GM23338 (cell line): Measurements from ENCODE around the gene GPATCH4. TPM values are rescaled to one million over a fixed set of nuclear protein-coding genes. Genes with fewer than 3 reads are reported as not detected.

ENCODE experiments used
- CREB1 ChIP-seq: fragments of 250-450 bp; sonication (Bioruptor Pico); IDR thresholded peaks from 2 replicates; pipeline ENCODE4 v1.5.0; 2020; ENCODE audit warnings: low read depth, mild to moderate bottlenecking, moderate library complexity
- CTCF ChIP-seq, 2 experiments: fragments of 200-600 bp in 1 of 2; sonication (generic) in 1 of 2; conservative IDR thresholded peaks; 2 replicates each; pipeline versions ENCODE4 v1.5.1 to v1.6.1; 2016 to 2017; ENCODE audit warnings: antibody characterized with exemption in 2 of 2, low read depth in 2 of 2, mild to moderate bottlenecking in 2 of 2, moderate library complexity in 1 of 2
- EZH2 ChIP-seq: fragments of 200-600 bp; sonication (generic); IDR thresholded peaks from one replicate; pipeline ENCODE4 v1.8.0; 2017; ENCODE audit warnings: antibody characterized with exemption, mild to moderate bottlenecking, low read depth; ENCODE audit not compliant: unreplicated experiment
- EZH2phosphoT487 ChIP-seq: fragments of 200-600 bp; sonication (generic); IDR thresholded peaks from one replicate; pipeline ENCODE4 v1.8.1; 2018; ENCODE audit warnings: antibody characterized with exemption; ENCODE audit not compliant: unreplicated experiment
- JUNB ChIP-seq: IDR thresholded peaks from one replicate; pipeline ENCODE4 v1.6.1; 2016; ENCODE audit warnings: antibody characterized with exemption; ENCODE audit not compliant: unreplicated experiment
- NANOG ChIP-seq: IDR thresholded peaks from 2 replicates; pipeline ENCODE4 v1.6.1; 2016; ENCODE audit warnings: antibody characterized with exemption, borderline replicate concordance
- STAT1 ChIP-seq: IDR thresholded peaks from one replicate; pipeline ENCODE4 v1.6.1; 2016; ENCODE audit warnings: antibody characterized with exemption; ENCODE audit not compliant: unreplicated experiment
- ZNF462 ChIP-seq: fragments of 250-450 bp; sonication (Bioruptor Pico); IDR thresholded peaks from 2 replicates; pipeline ENCODE4 v1.5.0; 2020; ENCODE audit warnings: mild to moderate bottlenecking, moderate library complexity
- polyA plus RNA-seq: library from polyadenylated mRNA; unstranded; fragments of >200 nt; fragmentation: Nextera tagmentation; extraction: Ambion mirVana; gene quantifications from 2 replicates; pipeline ENCODE4 v1.2.1, GENCODE V29; 2016
- total RNA-seq: library from RNA; depleted of rRNA; stranded (reverse); fragments of >200 nt; shearing (Covaris generic); gene quantifications from 2 replicates; pipeline ENCODE4 v1.2.3, GENCODE V29; 2014
- TF ChIP-seq, protein P1 (sequence below): IDR thresholded peaks from one replicate; pipeline ENCODE4 v1.6.1; 2018; ENCODE audit warnings: antibody characterized with exemption; ENCODE audit not compliant: unreplicated experiment
- TF ChIP-seq, protein P2 (sequence below): IDR thresholded peaks from 2 replicates; pipeline ENCODE4 v1.6.1; 2016; ENCODE audit warnings: antibody characterized with exemption

The GPATCH4 gene
- total and polyA plus RNA-seq, 2 experiments from 2014 or later: 58.9 to 187 TPM

DNA sequence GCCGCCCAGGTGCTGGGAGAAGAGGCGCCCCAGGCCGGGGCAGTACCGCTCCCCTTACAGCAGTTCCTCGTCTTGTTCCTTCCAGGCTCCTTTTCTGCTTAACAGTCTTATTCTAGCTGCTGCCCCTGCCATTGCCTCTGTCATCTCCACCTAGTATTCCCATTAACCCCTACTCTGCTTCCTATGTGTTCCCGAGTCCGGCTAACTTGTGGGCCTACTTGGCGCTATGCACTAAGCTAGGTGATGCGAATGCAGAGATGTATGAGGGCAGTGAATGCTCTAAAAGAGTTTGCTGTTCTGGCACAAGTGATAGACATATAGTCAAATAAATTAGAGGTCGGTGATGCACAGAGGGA, 28.6 kb downstream of the GPATCH4 start (continued):
- TF ChIP-seq ZNF462 (CRISPR knock-in tag): no peak
- TF ChIP-seq CREB1: no peak
- no peak for TF ChIP-seq NANOG
- TF ChIP-seq STAT1: no peak
- TF ChIP-seq, protein P1, sequence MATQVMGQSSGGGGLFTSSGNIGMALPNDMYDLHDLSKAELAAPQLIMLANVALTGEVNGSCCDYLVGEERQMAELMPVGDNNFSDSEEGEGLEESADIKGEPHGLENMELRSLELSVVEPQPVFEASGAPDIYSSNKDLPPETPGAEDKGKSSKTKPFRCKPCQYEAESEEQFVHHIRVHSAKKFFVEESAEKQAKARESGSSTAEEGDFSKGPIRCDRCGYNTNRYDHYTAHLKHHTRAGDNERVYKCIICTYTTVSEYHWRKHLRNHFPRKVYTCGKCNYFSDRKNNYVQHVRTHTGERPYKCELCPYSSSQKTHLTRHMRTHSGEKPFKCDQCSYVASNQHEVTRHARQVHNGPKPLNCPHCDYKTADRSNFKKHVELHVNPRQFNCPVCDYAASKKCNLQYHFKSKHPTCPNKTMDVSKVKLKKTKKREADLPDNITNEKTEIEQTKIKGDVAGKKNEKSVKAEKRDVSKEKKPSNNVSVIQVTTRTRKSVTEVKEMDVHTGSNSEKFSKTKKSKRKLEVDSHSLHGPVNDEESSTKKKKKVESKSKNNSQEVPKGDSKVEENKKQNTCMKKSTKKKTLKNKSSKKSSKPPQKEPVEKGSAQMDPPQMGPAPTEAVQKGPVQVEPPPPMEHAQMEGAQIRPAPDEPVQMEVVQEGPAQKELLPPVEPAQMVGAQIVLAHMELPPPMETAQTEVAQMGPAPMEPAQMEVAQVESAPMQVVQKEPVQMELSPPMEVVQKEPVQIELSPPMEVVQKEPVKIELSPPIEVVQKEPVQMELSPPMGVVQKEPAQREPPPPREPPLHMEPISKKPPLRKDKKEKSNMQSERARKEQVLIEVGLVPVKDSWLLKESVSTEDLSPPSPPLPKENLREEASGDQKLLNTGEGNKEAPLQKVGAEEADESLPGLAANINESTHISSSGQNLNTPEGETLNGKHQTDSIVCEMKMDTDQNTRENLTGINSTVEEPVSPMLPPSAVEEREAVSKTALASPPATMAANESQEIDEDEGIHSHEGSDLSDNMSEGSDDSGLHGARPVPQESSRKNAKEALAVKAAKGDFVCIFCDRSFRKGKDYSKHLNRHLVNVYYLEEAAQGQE: no peak
- no peak for TF ChIP-seq EZH2phosphoT487
- TF ChIP-seq JUNB: no peak
- TF ChIP-seq EZH2: no peak
- no peak for TF ChIP-seq CTCF (conservative IDR thresholded peaks at IDR 0.05; ENCODE audit: low read depth in 2 of 2)
- TF ChIP-seq, protein P2, sequence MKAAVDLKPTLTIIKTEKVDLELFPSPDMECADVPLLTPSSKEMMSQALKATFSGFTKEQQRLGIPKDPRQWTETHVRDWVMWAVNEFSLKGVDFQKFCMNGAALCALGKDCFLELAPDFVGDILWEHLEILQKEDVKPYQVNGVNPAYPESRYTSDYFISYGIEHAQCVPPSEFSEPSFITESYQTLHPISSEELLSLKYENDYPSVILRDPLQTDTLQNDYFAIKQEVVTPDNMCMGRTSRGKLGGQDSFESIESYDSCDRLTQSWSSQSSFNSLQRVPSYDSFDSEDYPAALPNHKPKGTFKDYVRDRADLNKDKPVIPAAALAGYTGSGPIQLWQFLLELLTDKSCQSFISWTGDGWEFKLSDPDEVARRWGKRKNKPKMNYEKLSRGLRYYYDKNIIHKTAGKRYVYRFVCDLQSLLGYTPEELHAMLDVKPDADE: no peak
